ENCODE data around the gene SPO11.

The SPO11 gene

GRCh38 chr20:57378107-57378506 is 48.5 kb downstream of the SPO11 start:
- DNase-seq: no peak

GRCh38 chr20:57378646-57379262 is 49.2 kb downstream of the SPO11 start:
- DNase-seq: no peak

GRCh38 chr20:57379263-57379647 is 49.7 kb downstream of the SPO11 start:
- DNase-seq: no peak

- DNase-seq: no peak
Measured at GRCh38 chr20:57380081-57380750, 50.6 kb downstream of the SPO11 start.

GRCh38 chr20:57381596-57382503 is 52.2 kb downstream of the SPO11 start:
- peak; percentile 65 to 76 for DNase-seq

- no peak for DNase-seq
Measured at GRCh38 chr20:57382516-57382915, 52.9 kb downstream of the SPO11 start.

- DNase-seq: no peak
Measured at GRCh38 chr20:57383447-57384347, 54.1 kb downstream of the SPO11 start.

GRCh38 chr20:57384486-57384885 is 54.9 kb downstream of the SPO11 start:
- DNase-seq: no peak

GRCh38 chr20:57384953-57385761 is 55.6 kb downstream of the SPO11 start:
- DNase-seq: no peak

GRCh38 chr20:57385940-57386339 is 56.3 kb downstream of the SPO11 start:
- DNase-seq: no peak

- no peak for DNase-seq
Measured at GRCh38 chr20:57386762-57387161, 57.2 kb downstream of the SPO11 start.

GRCh38 chr20:57387463-57387862 is 57.9 kb downstream of the SPO11 start:
- DNase-seq: no peak

- DNase-seq: no peak
Measured at GRCh38 chr20:57387945-57388371, 58.4 kb downstream of the SPO11 start.

GRCh38 chr20:57388953-57389694 is 59.5 kb downstream of the SPO11 start:
- peak; percentile 16 to 32 for DNase-seq

- DNase-seq: peak in 1 of 2 experiments; percentile 30
Measured at GRCh38 chr20:57389695-57390603, 60.3 kb downstream of the SPO11 start.

GRCh38 chr20:57390604-57391438 is 61.2 kb downstream of the SPO11 start, which contains the start of gene RBM38:
TSS of gene RBM38 (plus strand) at chr20:57391396. CDS start at chr20:57391582, 186 bp downstream.
- peak; percentile 27 to 36 for DNase-seq

GRCh38 chr20:57391439-57392301 is 62.1 kb downstream of the SPO11 start:
- peak in 1 of 2 experiments; percentile 2 for DNase-seq
